PFSK-1 (cell line): Measurements from ENCODE around the gene ROBO4.

Source experiments
- FOXP2 ChIP-seq: optimal IDR thresholded peaks from 2 replicates; pipeline ENCODE3; 2011; ENCODE audit warnings: borderline replicate concordance, control low read depth, inconsistent platforms; ENCODE audit not compliant: insufficient read depth; ENCODE audit errors: extremely low read length, extremely low read depth
- POLR2AphosphoS5 ChIP-seq: IDR thresholded peaks from 2 replicates; pipeline ENCODE4 v1.6.1; 2012; ENCODE audit warnings: low read depth, mild to moderate bottlenecking, control low read depth, low read length, moderate library complexity
- REST ChIP-seq, 2 experiments: IDR thresholded peaks; 2 replicates each; pipeline versions ENCODE4 v1.6.1 to v1.8.0; 2011 to 2012; ENCODE audit warnings: low read depth in 2 of 2, low read length in 2 of 2, control low read depth in 1 of 2, inconsistent platforms in 1 of 2, mild to moderate bottlenecking in 1 of 2, moderate library complexity in 1 of 2; ENCODE audit not compliant: insufficient read depth in 1 of 2
- SIN3A ChIP-seq: IDR thresholded peaks from 2 replicates; pipeline ENCODE4 v1.6.1; 2012; ENCODE audit warnings: mild to moderate bottlenecking, low read length, moderate library complexity, borderline replicate concordance; ENCODE audit not compliant: insufficient read depth
- TAF1 ChIP-seq: IDR thresholded peaks from 2 replicates; pipeline ENCODE4 v1.6.1; 2012; ENCODE audit warnings: low read length, control low read depth, borderline replicate concordance; ENCODE audit not compliant: insufficient read depth

ROBO4 gene

GRCh38 chr11:124863826-124864165, 33.9 kb downstream of the ROBO4 start:
- TF ChIP-seq FOXP2 (no peak), SIN3A (no peak), TAF1 (no peak), REST (IDR thresholded peaks at IDR 0.05; ENCODE audit: insufficient read depth in 1 of 2, low read depth in 2 of 2, low read length in 2 of 2) (peak; percentile 71 to 86), POLR2AphosphoS5 (no peak)

DNA sequence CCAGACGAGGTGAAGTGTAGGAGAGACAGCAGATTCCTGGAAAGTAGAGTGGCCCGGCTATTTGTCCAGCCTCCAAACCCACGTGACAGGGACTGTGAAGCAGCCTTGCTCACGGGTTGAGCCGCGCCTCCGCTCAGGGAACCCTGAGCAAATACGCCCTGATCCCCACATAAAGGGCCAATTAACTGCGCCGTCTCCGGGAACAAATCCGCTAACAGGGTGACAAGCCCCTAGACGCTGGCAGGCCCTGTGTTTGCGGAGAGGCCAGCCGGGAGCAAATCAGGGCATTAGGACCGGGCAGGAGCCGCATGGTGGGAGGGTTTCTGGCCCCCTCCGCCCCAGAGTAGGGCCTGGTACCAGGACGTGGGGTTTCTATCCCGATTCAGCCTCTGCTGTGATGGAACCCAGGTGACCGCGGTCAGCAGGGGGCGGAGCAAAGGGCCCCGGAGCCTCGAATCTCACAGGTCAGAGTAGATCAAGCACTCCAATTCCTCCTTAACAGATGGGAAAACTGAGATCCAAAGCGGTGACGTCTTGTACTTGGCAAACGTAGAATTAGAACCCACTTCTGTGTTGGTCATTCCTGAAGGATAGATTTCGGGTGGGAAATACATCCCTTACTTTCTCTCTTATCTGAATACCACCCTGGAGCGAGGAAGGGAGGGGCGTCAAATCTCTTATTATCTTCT, 34.4 kb downstream of the ROBO4 start:
- no peak for TF ChIP-seq TAF1
- TF ChIP-seq FOXP2: no peak
- TF ChIP-seq POLR2AphosphoS5: no peak
- TF ChIP-seq SIN3A: no peak
- TF ChIP-seq REST (IDR thresholded peaks at IDR 0.05; ENCODE audit: insufficient read depth in 1 of 2, low read depth in 2 of 2, low read length in 2 of 2): no peak

DNA sequence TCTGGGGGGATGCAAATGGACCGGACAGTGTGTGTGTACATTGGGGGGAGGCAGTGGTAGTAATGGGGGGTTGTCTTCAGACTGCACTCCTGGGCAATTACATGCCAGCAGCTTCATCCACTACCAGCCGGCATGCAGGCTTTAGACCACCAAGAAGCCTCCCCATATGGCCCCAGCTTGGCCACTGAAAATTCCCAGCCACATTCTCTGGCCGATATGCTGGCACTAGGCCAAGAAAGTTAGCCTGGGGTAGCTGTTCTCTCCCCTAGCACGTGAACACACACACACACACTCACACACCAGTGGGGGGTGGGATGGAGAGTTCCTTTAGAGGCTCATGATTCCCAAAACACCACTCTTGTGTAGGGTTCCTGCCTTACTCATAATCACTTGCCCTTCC, 36.0 kb downstream of the ROBO4 start:
- TF ChIP-seq TAF1 (no peak), FOXP2 (no peak), REST (IDR thresholded peaks at IDR 0.05; ENCODE audit: insufficient read depth in 1 of 2, low read depth in 2 of 2, low read length in 2 of 2) (no peak), SIN3A (no peak), POLR2AphosphoS5 (no peak)

DNA sequence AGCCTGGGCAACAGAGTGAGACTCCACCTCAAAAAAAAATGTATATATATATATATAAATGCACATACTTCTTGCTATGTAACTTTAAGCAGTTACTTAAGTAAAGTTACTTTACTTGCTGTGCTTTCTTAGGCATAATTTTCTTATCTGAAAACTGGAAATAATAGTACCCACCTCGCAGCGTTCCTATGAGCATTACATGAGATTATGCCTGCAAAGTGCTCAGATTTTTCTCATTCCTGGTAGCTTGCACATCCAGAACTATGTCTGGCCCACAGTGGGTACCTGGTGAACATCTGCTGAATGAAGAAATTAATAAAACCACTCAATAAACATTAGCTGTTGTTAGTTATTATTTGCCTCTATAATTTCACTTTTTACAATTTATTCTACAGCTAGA, 38.5 kb downstream of the ROBO4 start:
- no peak for TF ChIP-seq POLR2AphosphoS5
- no peak for TF ChIP-seq FOXP2
- TF ChIP-seq REST (IDR thresholded peaks at IDR 0.05; ENCODE audit: insufficient read depth in 1 of 2, low read depth in 2 of 2, low read length in 2 of 2): no peak
- no peak for TF ChIP-seq TAF1
- TF ChIP-seq SIN3A: no peak
